ENCODE results near the gene MT1X.

- no peak for TF ChIP-seq CTCF (conservative IDR thresholded peaks at IDR 0.05; ENCODE audit: low read length)
- no peak for TF ChIP-seq EZH2phosphoT487 (IDR thresholded peaks at IDR 0.05; ENCODE audit: borderline replicate concordance, low read depth, low read length)
Measured at GRCh38 chr16:56702836-56703235, 20.6 kb downstream of the MT1X start.

Measured in OCI-LY7 (cell line).